Stimulated activated CD8-positive, alpha-beta memory T cell treated with anti-CD3 and anti-CD28 coated beads, Interleukin-12 subunit alpha, Interleukin-12 subunit beta, amount 100 ng/mL, for 4 hours (primary cell): ENCODE data around the gene PROK1.
"Not testable (repeated sequence)": the region's sequence is repeated elsewhere in the genome, so short reads cannot be mapped to it uniquely, and the experiment has no call there.

Source experiments
- DNase-seq: peaks from one replicate; pipeline ENCODE4 v3.0.0-alpha.2; 2020; ENCODE audit warnings: low read depth

PROK1 gene

GRCh38 chr1:110450929-110451328 lies at the start of gene PROK1:
Gene PROK1, plus strand, starts transcription at chr1:110451149. Its CDS starts 68 bp downstream, at chr1:110451217.
- no peak for DNase-seq

GRCh38 chr1:110403805-110404204 lies 47.1 kb upstream of the PROK1 start:
- no peak for DNase-seq

- no peak for DNase-seq
Observed at GRCh38 chr1:110404401-110404800, 46.5 kb upstream of the PROK1 start.

GRCh38 chr1:110406407-110406806 lies 44.5 kb upstream of the PROK1 start:
- not testable (repeated sequence) for DNase-seq

GRCh38 chr1:110407260-110408210 lies 43.4 kb upstream of the PROK1 start, which contains the start of gene LAMTOR5:
Gene LAMTOR5, minus strand, starts transcription at chr1:110407694. Its CDS starts 74 bp downstream, at chr1:110407620.
- DNase-seq = peak; percentile 76

- DNase-seq = no peak
Observed at GRCh38 chr1:110408488-110408887, 42.5 kb upstream of the PROK1 start.

- DNase-seq = no peak
Observed at GRCh38 chr1:110409316-110409715, 41.6 kb upstream of the PROK1 start.

GRCh38 chr1:110411173-110411735 lies 39.7 kb upstream of the PROK1 start:
- DNase-seq = no peak

GRCh38 chr1:110412576-110412975 lies 38.4 kb upstream of the PROK1 start:
- DNase-seq = peak; percentile 21

- DNase-seq = not testable (repeated sequence)
Observed at GRCh38 chr1:110413045-110413444, 37.9 kb upstream of the PROK1 start.

GRCh38 chr1:110418729-110419128 lies 32.2 kb upstream of the PROK1 start:
- no peak for DNase-seq

GRCh38 chr1:110420023-110420662 lies 30.8 kb upstream of the PROK1 start:
- no peak for DNase-seq

GRCh38 chr1:110420874-110421793 lies 29.8 kb upstream of the PROK1 start:
- DNase-seq = no peak

GRCh38 chr1:110424699-110425611 lies 26.0 kb upstream of the PROK1 start:
- no peak for DNase-seq

- DNase-seq = no peak
Observed at GRCh38 chr1:110425612-110426152, 25.3 kb upstream of the PROK1 start.

GRCh38 chr1:110426854-110427253 lies 24.1 kb upstream of the PROK1 start:
- DNase-seq = no peak

- DNase-seq = no peak
Observed at GRCh38 chr1:110428946-110429345, 22.0 kb upstream of the PROK1 start.

- no peak for DNase-seq
Observed at GRCh38 chr1:110430366-110430765, 20.6 kb upstream of the PROK1 start.

GRCh38 chr1:110430901-110431300 lies 20.0 kb upstream of the PROK1 start:
- no peak for DNase-seq

GRCh38 chr1:110433213-110433612 lies 17.7 kb upstream of the PROK1 start:
- no peak for DNase-seq
